ENCODE data around the gene DLX3. TPM values are rescaled to one million over a fixed set of nuclear protein-coding genes. Genes with fewer than 3 reads are reported as not detected.

The DLX3 gene
- total RNA-seq, 4 donors from 2014 or later: 1.8 to 2.4 (median 2.1) TPM

DNA sequence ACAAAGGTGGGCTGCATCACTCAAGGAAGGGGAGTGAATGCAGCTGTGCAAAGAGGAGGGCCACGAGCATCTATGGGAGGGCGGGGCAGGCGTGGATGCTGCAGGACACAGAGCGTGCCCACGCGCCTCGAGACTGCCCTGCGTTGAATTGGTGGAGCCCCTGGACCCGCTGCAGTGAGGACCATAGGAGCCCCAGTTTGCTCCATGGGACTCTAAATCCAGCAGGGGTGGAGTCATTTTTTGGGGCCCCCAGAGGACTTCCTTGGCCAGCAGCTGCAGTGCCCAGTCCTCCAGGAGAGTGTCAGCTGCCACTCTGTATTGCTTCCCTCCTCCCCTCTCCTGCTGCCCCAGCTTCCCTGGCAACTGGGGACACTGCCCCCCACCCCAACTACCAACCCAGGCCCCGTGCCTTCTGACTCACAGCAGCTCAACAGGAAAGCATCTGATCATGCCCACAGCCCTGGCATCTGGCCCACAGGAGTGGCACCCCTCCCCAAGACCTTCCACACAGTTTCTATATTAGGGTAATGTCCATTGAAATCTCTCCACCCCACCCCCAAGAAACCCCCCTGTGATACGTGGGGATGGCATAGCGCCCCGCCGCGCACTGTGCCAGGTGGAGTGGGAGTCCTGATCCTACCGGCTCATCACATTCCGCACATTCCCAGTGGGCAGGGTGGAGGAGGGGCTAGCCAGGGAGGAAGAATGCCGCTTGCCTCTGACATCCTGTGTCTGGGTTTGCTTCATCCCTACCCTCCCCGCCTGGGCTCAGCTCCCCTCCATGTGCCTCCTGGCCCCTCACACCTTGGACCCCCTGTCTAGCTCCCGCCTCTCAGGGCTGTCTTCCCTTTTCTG, 33.1 kb upstream of the DLX3 start:
- H3K4me3 ChIP-seq (replicated peaks in 1 of 3): no peak overlapping the region
- no peaks in the 10 kb centered on the region for H3K9me3 ChIP-seq
- 46 to 61% methylated on average over 5 to 20 of the region's 20 CpGs for WGBS, 2 donors
- TF ChIP-seq, protein P1, sequence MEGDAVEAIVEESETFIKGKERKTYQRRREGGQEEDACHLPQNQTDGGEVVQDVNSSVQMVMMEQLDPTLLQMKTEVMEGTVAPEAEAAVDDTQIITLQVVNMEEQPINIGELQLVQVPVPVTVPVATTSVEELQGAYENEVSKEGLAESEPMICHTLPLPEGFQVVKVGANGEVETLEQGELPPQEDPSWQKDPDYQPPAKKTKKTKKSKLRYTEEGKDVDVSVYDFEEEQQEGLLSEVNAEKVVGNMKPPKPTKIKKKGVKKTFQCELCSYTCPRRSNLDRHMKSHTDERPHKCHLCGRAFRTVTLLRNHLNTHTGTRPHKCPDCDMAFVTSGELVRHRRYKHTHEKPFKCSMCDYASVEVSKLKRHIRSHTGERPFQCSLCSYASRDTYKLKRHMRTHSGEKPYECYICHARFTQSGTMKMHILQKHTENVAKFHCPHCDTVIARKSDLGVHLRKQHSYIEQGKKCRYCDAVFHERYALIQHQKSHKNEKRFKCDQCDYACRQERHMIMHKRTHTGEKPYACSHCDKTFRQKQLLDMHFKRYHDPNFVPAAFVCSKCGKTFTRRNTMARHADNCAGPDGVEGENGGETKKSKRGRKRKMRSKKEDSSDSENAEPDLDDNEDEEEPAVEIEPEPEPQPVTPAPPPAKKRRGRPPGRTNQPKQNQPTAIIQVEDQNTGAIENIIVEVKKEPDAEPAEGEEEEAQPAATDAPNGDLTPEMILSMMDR (IDR thresholded peaks at IDR 0.05): no peak
- TF ChIP-seq POLR2A (IDR thresholded peaks at IDR 0.05): no peak
- intact Hi-C loops (cut with DNase I): loop anchor here (2.0 kb wide), 1 partner anchor 61 kb away; no protein-coding TSS in a partner anchor
- DNase-seq: peak; percentile 85 to 92
- H3K27me3 ChIP-seq: no peaks in the 10 kb centered on the region
- H3K36me3 ChIP-seq: no peaks in the 10 kb centered on the region
- H3K27ac ChIP-seq: peak overlapping the region; percentile 59 to 84 (median 83)
- H3K4me1 ChIP-seq: peaks cover 29 to 35% of the 10 kb centered on the region in 2 donors

- Histone ChIP-seq H3K4me1 (peaks cover 28 to 35% of the 10 kb centered on the region in 2 donors), H3K27ac (peak overlapping the region in 2 of 3 donors; percentile 59 to 84), H3K4me3 (replicated peaks in 1 of 3) (no peak overlapping the region), H3K27me3 (no peaks in the 10 kb centered on the region), H3K9me3 (no peaks in the 10 kb centered on the region), H3K36me3 (no peaks in the 10 kb centered on the region)
- TF ChIP-seq POLR2A (IDR thresholded peaks at IDR 0.05): no peak
- TF ChIP-seq, protein P1 (IDR thresholded peaks at IDR 0.05): no peak
- intact Hi-C loops (cut with DNase I): loop anchor here (2.0 kb wide), 1 partner anchor 61 kb away; no protein-coding TSS in a partner anchor
- WGBS, 2 donors: 7 to 13% methylated on average over 13 to 25 of the region's 27 CpGs
- peak; percentile 37 to 63 for DNase-seq
These were observed 32.3 kb upstream of the DLX3 start for GRCh38 chr17:50027172-50027880.

DNA sequence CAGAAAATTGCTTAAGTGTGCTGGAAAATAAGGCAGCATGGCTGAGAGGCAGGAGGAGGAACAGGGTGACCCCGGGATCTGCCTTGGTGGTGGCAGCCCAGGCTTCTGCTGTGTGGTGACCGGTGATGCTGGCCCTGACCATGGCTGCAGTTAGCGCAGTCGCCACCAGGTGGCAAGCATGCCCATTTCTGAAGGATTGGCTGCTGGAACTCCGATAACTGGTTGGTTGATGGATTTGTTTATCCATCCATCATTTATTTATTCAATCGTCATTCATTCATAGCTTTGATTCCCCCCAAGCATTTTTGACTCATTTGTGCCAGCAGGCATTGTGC, 31.8 kb upstream of the DLX3 start:
- Histone ChIP-seq H3K36me3 (no peaks in the 10 kb centered on the region), H3K4me1 (peaks cover 28 to 35% of the 10 kb centered on the region in 2 donors), H3K9me3 (no peaks in the 10 kb centered on the region), H3K4me3 (replicated peaks in 1 of 3) (no peak overlapping the region), H3K27ac (no peak overlapping the region), H3K27me3 (no peaks in the 10 kb centered on the region)
- WGBS, 2 donors: 0 to 2% methylated on average over 6 of the region's 6 CpGs
- TF ChIP-seq, protein P1 (IDR thresholded peaks at IDR 0.05): peak; percentile 91 to 96 (median 94)
- no peak for TF ChIP-seq POLR2A (IDR thresholded peaks at IDR 0.05)
- intact Hi-C loops (cut with DNase I): loop anchor here (2.0 kb wide), 1 partner anchor 62 kb away; no protein-coding TSS in a partner anchor
- peak; percentile 88 to 90 for DNase-seq

- no peak for DNase-seq
- TF ChIP-seq POLR2A (IDR thresholded peaks at IDR 0.05): no peak
- TF ChIP-seq, protein P1 (IDR thresholded peaks at IDR 0.05): no peak
- Histone ChIP-seq H3K36me3 (no peaks in the 10 kb centered on the region), H3K27me3 (no peaks in the 10 kb centered on the region), H3K4me1 (peaks cover 28 to 35% of the 10 kb centered on the region in 2 donors), H3K27ac (no peak overlapping the region), H3K9me3 (no peaks in the 10 kb centered on the region), H3K4me3 (replicated peaks in 1 of 3) (no peak overlapping the region)
- intact Hi-C loops (cut with DNase I): loop anchor here (2.0 kb wide), 1 partner anchor 63 kb away; no protein-coding TSS in a partner anchor
- 61 to 67% methylated on average over 7 of the region's 8 CpGs for WGBS, 2 donors
These were observed 31.1 kb upstream of the DLX3 start for GRCh38 chr17:50026046-50026675.

Data from thyroid gland (tissue), 4 donors.